ENCODE measurements around the gene PIWIL4.

PIWIL4 gene

DNA sequence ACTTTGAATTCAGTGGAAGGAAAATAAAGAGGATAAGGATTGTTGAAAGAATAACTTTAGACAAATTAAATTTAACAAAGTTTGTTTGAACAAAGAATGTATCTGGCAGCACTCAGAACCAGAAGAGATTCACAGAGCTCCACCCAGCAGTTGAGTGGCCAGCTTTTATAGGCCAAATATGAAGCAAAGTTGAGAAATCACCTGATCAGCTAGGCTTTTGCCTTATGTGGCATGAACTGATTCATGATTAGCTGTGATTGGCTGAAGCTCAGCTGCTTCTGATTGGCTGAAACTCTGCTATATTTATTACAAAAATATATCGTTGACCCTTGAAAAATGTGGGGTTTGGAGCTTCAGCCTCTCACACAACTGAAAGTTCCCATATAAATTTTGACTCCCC is 62.6 kb downstream of the PIWIL4 start:
- Histone ChIP-seq H3K79me2 (ENCODE audit: insufficient read depth, low read length) (no peaks in the 10 kb centered on the region), H3F3A (ENCODE audit: low read depth) (no peaks in the 10 kb centered on the region), H4K20me1 (ENCODE audit: insufficient read depth, low read length, poor library complexity, severe bottlenecking) (no peaks in the 10 kb centered on the region), H3K9ac (ENCODE audit: low read depth, low read length, poor library complexity, severe bottlenecking) (no peak overlapping the region), H3K36me3 (ENCODE audit: insufficient read depth, low read length) (no peaks in the 10 kb centered on the region), H3K4me2 (ENCODE audit: low read depth, low read length, poor library complexity, severe bottlenecking) (no peak overlapping the region), H3K4me1 (ENCODE audit: insufficient read depth, low read length, poor library complexity, severe bottlenecking) (no peaks in the 10 kb centered on the region), H3K9me2 (replicated peaks; ENCODE audit: low read depth, low read length) (no peaks in the 10 kb centered on the region), H2AFZ (ENCODE audit: low read length) (no peak overlapping the region; the same call in 1 of the 2 replicates), H3K4me3 (ENCODE audit: low read length, poor library complexity, severe bottlenecking) (no peak overlapping the region), H3K27me3 (ENCODE audit: insufficient read depth, low read length, poor library complexity, severe bottlenecking) (no peaks in the 10 kb centered on the region), H3K9me3 (ENCODE audit: insufficient read depth, low read depth, low read length) (no peaks in the 10 kb centered on the region; the same call in 1 of the 2 replicates)
- TF ChIP-seq, protein P1, sequence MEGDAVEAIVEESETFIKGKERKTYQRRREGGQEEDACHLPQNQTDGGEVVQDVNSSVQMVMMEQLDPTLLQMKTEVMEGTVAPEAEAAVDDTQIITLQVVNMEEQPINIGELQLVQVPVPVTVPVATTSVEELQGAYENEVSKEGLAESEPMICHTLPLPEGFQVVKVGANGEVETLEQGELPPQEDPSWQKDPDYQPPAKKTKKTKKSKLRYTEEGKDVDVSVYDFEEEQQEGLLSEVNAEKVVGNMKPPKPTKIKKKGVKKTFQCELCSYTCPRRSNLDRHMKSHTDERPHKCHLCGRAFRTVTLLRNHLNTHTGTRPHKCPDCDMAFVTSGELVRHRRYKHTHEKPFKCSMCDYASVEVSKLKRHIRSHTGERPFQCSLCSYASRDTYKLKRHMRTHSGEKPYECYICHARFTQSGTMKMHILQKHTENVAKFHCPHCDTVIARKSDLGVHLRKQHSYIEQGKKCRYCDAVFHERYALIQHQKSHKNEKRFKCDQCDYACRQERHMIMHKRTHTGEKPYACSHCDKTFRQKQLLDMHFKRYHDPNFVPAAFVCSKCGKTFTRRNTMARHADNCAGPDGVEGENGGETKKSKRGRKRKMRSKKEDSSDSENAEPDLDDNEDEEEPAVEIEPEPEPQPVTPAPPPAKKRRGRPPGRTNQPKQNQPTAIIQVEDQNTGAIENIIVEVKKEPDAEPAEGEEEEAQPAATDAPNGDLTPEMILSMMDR (conservative IDR thresholded peaks at IDR 0.05; ENCODE audit: low read length), result no peak
- no peak for TF ChIP-seq EZH2phosphoT487 (IDR thresholded peaks at IDR 0.05; ENCODE audit: borderline replicate concordance)

DNA sequence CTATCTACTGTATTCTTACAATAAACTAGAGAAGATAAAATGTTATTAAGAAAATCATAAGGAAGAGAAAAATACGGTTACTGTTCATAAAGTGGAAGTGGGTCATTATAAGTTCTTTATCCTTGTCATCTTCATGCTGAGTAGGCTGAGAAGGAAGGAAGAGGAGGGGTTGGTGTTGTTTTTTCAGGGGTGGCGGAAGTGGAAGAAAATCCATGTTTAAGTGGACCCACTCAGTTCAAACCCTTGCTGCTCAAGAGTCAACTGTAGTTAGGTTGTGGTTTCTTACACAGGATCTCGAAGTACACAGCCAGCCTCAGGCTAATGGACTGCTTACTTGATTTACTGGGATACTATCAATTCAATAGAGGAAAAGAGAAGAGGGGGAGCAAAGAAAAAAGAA is 63.1 kb downstream of the PIWIL4 start:
- Histone ChIP-seq H3K4me1 (ENCODE audit: insufficient read depth, low read length, poor library complexity, severe bottlenecking) (no peaks in the 10 kb centered on the region), H3K4me2 (ENCODE audit: low read depth, low read length, poor library complexity, severe bottlenecking) (no peak overlapping the region), H3F3A (ENCODE audit: low read depth) (no peaks in the 10 kb centered on the region), H3K9ac (ENCODE audit: low read depth, low read length, poor library complexity, severe bottlenecking) (no peak overlapping the region), H3K9me3 (ENCODE audit: insufficient read depth, low read depth, low read length) (no peaks in the 10 kb centered on the region; the same call in 1 of the 2 replicates), H4K20me1 (ENCODE audit: insufficient read depth, low read length, poor library complexity, severe bottlenecking) (no peaks in the 10 kb centered on the region), H3K4me3 (ENCODE audit: low read length, poor library complexity, severe bottlenecking) (no peak overlapping the region), H2AFZ (ENCODE audit: low read length) (no peak overlapping the region; the same call in 1 of the 2 replicates), H3K9me2 (replicated peaks; ENCODE audit: low read depth, low read length) (no peaks in the 10 kb centered on the region), H3K79me2 (ENCODE audit: insufficient read depth, low read length) (no peaks in the 10 kb centered on the region), H3K27me3 (ENCODE audit: insufficient read depth, low read length, poor library complexity, severe bottlenecking) (no peaks in the 10 kb centered on the region), H3K36me3 (ENCODE audit: insufficient read depth, low read length) (no peaks in the 10 kb centered on the region)
- TF ChIP-seq, protein P1 (conservative IDR thresholded peaks at IDR 0.05; ENCODE audit: low read length), result no peak
- TF ChIP-seq EZH2phosphoT487 (IDR thresholded peaks at IDR 0.05; ENCODE audit: borderline replicate concordance), result no peak

DNA sequence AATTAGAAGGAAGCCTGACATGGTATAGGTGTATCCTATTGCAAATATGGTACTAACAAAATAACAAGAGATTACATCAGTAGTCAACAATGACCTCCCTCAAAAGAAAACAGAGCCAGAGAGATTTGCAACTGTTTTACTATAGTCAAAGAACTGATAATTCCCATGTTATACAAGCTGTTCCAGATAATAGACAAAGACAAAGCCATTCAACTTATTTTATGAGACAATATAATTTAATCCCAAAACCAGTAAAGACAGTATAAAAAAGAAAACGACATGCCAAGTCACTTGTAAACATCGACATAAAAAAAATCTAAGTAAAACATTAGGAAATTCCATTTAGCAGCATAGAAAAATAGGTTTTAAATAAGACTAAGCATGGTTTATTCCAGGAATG is 65.2 kb downstream of the PIWIL4 start:
- H3F3A ChIP-seq (ENCODE audit: low read depth), result no peaks in the 10 kb centered on the region
- no peaks in the 10 kb centered on the region for H3K9me3 ChIP-seq (ENCODE audit: insufficient read depth, low read depth, low read length)
- H2AFZ ChIP-seq (ENCODE audit: low read length), result no peak overlapping the region
- no peak overlapping the region for H3K4me2 ChIP-seq (ENCODE audit: low read depth, low read length, poor library complexity, severe bottlenecking)
- H3K36me3 ChIP-seq (ENCODE audit: insufficient read depth, low read length), result no peaks in the 10 kb centered on the region
- H3K79me2 ChIP-seq (ENCODE audit: insufficient read depth, low read length), result no peaks in the 10 kb centered on the region
- no peak for TF ChIP-seq EZH2phosphoT487 (IDR thresholded peaks at IDR 0.05; ENCODE audit: borderline replicate concordance)
- TF ChIP-seq, protein P1 (conservative IDR thresholded peaks at IDR 0.05; ENCODE audit: low read length), result no peak
- H3K4me1 ChIP-seq (ENCODE audit: insufficient read depth, low read length, poor library complexity, severe bottlenecking), result no peaks in the 10 kb centered on the region
- H3K9ac ChIP-seq (ENCODE audit: low read depth, low read length, poor library complexity, severe bottlenecking), result no peak overlapping the region
- H3K4me3 ChIP-seq (ENCODE audit: low read length, poor library complexity, severe bottlenecking), result no peak overlapping the region
- H3K27me3 ChIP-seq (ENCODE audit: insufficient read depth, low read length, poor library complexity, severe bottlenecking), result no peaks in the 10 kb centered on the region
- H3K9me2 ChIP-seq (replicated peaks; ENCODE audit: low read depth, low read length), result no peaks in the 10 kb centered on the region
- no peaks in the 10 kb centered on the region for H4K20me1 ChIP-seq (ENCODE audit: insufficient read depth, low read length, poor library complexity, severe bottlenecking)
